GM21360 (cell line): ENCODE measurements around the gene ARHGAP6.

ENCODE experiments used
- ATAC-seq: cut with Tn5 transposase; IDR thresholded peaks from one replicate; pipeline ENCODE4 v1.9.1; 2021; ENCODE audit warnings: mild to moderate bottlenecking, moderate library complexity; ENCODE audit not compliant: unreplicated experiment

ARHGAP6 gene, protein sequence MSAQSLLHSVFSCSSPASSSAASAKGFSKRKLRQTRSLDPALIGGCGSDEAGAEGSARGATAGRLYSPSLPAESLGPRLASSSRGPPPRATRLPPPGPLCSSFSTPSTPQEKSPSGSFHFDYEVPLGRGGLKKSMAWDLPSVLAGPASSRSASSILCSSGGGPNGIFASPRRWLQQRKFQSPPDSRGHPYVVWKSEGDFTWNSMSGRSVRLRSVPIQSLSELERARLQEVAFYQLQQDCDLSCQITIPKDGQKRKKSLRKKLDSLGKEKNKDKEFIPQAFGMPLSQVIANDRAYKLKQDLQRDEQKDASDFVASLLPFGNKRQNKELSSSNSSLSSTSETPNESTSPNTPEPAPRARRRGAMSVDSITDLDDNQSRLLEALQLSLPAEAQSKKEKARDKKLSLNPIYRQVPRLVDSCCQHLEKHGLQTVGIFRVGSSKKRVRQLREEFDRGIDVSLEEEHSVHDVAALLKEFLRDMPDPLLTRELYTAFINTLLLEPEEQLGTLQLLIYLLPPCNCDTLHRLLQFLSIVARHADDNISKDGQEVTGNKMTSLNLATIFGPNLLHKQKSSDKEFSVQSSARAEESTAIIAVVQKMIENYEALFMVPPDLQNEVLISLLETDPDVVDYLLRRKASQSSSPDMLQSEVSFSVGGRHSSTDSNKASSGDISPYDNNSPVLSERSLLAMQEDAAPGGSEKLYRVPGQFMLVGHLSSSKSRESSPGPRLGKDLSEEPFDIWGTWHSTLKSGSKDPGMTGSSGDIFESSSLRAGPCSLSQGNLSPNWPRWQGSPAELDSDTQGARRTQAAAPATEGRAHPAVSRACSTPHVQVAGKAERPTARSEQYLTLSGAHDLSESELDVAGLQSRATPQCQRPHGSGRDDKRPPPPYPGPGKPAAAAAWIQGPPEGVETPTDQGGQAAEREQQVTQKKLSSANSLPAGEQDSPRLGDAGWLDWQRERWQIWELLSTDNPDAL (N-terminal part only)

DNA sequence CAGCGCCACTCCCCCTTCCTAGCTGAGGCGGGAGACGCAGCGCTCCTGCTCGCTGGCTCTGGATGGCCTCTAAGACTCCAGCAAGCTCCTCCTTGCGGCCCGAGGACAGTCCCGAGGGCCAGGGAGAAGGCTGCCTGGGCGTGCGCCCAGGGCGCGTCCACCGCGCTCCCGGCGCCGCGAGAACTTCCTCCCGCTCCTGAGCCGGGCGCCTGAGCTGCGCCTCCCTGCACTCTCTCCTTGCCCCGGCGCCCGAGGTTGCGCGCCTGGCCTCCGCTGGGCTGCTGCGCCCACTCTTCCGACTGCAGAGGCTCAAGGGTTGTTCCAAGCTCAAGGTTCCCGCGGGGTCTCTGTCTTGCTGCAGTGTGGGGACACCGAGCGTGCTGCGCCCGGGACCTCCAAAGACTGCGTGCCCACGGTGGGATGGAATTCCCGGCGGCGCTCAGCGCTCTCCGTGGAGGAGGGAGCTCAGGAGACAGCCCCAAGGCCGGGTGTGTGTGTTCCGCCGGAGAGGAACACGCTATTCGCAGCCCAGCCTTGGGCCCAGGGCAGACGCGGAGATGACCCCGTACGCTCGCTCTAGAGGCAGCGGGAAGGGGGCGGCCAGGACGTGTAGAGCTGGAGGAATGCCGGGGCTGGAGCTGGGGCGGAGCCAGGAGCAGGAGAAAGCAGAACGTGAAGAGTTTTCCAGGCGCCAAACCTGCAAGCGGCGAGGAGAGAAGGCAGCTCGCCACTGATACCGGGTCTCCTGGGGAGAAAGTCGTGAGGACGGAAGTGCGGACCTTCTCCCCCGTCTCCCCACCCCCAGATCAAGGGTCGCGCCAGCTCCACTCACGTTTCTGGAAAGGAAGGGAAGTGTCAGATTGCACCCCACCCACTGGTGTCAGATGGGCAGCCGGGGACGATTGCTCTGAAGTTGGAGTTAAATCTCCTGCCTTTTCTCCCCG, at the start of gene ARHGAP6:
Gene ARHGAP6, minus strand, starts transcription at position 753 of the 944 bp plus-strand sequence. CDS start 1,092 bp downstream, outside the sequence.
- ATAC-seq = no peak

DNA sequence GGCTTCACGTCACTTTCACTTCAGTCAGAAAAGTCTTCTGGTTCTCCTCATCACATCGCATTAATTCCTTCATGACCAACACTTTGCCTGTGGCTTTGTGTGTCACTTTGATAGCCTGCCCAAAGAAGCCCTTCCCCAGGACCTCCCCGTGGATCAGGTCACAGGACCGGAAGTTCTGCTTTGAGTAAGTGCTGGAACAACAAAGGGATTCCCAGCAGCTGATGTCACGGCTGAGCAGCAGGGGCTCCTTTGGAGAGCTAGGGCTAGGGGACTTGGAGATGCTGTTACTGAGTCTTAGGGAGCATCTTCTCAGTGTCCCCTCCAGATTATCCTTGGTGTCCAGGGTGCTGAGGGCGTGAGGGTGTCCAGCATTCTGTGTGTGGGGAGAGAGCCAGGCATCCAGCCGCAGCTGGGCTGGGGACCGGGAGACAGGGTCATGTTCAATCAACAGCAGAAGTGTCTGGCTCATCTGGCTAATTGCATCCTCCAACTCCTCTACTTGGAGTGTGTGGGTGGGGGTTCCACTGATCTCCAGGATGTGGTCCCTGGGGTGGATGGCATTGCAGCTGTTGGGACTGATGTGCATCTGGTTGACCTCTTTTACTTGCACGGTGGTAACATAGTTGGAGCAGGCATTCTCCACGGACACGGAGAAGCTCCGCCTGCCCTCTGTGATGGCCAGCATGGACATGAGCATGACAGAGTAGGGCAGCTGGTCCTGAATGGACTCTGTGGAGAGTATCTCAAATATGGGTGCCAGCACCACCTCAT, 39.2 kb upstream of the ARHGAP6 start:
- no peak for ATAC-seq

DNA sequence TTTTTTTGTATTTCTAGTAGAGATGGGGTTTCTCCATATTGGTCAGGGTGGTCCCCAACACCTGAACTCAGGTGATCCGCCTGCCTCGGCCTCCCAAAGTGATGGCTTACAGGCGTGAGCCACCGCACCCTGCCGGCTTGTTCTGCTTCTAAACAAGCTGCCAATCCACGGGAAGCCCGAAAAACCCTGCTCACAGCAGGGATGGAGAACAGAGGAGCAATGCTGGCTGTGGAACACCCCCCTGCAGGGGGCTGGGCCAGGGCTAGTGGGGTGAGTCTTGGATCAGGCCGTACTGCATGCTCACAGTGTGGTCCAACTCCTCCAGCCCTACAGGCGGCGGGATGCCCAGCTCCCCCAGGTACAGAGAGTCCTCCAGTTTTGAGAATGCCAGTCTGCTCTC, 38.1 kb upstream of the ARHGAP6 start:
- ATAC-seq = no peak

DNA sequence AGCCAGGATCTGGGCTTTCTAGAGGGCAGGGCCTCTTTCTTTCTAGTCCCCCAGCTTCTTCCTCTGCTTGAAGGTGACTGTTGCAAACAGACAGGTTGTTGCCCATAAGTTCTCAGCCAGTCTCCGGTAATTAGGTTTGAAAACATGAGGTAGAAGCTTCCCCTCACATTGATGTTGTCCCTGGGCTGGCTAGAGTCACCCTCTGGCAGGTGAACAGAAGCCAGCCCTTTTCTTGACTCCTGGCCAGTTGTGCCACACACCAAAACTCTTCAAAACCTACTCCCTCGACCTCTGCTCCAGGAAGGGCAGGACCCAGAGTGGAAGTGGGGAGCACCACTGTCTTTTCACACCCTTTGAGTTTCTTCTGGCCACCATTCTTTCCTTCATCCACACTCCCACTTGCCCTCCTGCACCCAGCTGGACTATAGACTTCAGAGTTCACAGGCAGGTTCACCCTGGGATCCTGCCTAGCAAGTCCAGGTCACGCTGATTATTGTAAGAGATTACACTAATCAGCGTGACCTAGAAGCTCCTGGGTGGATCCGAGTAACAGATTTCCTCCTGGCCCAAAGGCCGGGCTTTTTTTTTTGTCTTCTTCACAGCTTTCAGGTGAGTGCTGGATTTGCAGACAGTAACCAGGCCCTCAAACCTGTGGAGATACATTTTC, 37.4 kb upstream of the ARHGAP6 start:
- ATAC-seq = no peak

DNA sequence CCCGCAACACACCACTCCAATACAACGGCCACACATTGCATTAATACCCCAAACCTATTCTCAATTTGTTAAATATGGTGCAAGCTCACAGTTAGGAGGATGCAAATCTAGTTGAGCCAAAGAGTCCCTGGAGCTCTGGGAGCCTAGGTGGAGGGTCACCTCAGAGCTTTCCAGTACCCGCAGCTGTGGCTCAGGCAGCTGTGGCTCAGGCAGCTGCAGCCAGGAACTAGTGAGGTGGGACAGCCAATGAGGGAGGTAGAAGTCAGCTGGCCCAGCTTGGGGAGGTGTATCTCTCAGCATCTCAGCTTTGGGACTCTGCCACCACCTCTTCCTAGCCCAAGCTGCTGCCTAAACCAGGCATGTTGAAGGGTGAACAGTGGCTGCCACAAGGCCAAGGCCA, 36.7 kb upstream of the ARHGAP6 start:
- ATAC-seq = no peak

DNA sequence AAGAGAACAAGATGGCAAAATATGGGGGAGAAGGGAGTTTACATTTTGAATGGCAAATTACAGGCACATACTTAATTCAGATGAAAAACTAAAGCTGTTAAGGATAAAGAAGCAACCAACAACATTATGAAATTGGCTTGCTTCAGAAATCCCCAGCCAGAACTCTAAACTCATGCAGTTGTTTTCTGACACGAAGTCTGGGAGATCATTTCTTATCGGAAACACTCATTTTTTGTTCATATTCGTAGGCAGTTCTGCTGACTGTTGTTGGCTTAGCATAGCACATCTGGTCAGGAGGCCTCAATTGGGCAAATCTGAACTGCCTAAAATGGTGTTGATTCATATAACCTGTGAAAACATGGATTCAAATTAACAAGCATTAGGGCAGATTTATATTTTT, 33.0 kb upstream of the ARHGAP6 start:
- no peak for ATAC-seq

DNA sequence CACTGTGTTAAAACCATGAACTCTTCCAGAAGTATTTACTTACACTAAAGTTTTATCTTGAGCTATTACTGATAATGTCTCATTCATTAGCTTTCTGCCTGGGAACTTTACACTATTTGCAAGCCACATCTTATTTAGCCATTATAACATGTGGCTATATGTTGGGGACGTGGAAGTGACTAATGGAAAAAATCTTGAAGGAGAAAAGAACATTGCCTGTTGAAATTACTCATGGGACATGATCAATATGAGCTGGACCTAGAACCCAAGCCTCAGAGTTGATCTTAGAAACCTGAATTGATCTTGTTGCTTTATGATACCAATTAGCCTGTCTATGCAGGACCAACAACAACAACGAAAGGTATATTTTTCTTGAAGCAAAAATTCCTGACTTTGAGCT, 22.5 kb upstream of the ARHGAP6 start:
- no peak for ATAC-seq

DNA sequence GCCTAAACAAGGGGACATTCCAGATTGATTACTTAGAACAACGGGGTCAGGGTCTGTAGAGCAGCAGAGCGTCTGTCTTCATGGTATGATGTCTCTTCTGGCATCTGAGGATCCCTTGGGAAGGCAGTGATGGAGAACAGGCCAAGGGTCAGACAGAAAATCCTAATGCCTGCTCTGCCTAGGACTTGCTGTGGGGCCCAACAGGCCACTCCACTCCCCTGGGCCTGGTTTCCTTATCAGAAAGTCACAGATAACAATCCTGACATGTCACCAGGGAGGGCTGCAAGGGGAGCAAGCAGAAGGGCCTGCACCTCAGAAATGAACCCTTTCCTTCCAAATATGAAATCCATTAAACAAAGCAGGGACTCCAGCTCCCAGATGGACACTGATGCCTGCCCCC, 21.4 kb upstream of the ARHGAP6 start:
- ATAC-seq = no peak

DNA sequence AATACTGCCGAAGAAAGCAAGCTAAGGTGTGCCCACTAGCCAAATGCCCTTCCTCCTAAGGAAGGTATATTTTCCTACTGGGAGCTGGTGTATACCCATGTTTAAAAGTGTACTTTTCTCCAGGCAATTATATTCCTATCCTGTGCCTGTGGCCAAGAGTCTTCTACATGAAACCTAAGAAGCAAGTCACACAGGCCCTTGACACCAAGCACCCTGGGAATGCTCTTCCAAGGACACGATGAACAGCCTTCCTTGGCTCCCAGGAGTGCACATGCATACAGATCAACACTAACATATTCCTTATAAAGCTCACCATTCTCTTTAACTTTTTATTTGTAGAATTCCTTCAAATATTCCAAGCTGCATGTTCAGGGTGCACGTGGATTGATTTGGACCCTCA, 17.3 kb upstream of the ARHGAP6 start:
- no peak for ATAC-seq

DNA sequence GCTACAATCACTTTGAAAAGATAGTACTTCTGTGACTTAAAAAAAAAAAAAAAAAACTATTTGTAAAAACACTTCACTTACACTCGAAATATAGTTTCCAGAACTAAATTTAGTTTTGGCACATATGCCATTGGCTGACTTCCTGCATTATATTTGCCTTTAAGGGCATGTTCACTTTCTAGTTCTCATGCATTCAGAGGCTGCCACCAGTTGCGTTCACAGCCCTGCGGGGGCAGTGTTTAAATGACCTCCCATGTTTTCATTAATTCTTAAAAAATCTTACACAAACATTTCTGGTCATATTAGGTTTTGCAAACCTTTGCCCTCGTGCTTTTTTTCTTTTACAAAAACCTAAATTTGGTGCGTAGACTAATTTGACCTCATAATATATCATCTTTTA, 12.4 kb upstream of the ARHGAP6 start:
- no peak for ATAC-seq

DNA sequence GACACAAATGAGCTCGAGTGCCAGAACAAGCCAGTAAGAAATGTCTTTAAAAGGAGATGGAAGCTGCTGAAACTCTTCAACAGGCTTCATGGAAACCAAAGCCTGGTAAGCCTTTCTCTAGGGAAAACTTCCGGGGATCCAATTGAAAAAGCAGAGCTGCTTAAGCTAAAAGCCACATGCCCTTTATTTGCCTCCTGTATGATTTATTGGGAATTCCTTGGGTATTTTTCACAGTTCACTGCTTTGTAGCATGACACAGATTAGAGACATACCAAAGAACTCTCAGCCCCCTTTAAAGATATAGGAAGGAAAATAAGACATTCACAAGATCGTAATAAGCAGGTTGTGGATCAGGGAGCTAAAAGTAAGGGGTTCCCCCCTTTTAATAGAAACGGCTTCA, 6.5 kb upstream of the ARHGAP6 start:
- no peak for ATAC-seq

DNA sequence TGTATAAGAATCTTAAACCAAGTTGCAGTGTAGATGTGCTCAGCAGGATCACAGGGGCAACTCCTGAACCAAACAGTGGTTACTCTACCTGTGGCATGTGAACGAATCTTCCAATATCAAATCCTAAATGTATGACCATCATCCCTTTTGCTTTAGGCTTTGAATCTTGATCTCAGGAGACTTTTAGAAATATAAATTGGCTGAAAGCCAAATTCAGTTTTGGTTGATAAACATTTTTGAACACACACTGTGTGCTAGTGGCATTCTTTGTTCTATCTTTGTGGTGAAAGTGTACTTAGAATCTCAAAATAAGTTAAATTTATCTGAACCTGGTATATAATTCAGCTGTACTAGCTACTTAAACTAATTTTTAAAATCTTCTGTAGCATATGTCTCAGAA, 4.6 kb upstream of the ARHGAP6 start:
- no peak for ATAC-seq

DNA sequence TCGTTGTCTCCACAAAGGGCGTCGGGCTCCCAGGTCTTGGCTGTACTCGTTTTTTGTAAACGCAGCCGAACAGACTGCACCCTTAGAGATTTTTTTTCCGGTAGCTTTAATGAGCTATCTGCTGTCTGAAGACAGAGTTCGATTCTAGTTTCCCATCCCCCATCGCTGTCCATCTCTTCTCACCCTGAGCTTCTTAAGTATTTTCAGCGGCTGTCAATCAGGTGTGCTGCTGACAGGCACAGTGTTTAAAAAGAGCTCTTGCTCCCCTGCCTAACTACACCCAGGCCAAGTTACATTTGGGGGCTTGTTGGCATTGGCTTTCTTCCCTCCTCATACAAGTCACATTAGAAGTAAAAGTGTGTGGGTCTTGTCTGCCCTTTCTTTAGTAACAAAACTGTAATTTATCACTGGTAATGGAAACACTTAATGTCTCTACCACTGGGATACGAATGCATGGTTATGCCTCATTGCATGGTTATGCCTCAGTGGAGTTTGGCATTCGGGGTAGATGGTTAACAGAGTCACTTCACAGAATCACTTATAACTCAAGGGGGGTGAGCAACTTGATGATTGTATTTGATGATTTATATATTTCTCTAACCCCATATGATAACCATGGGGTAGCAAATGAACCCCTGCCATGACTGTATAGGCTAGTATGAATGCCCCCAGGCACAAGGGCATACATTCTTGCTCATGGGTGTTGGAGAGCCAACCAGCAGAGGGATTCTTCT, 1.4 kb upstream of the ARHGAP6 start:
- no peak for ATAC-seq

DNA sequence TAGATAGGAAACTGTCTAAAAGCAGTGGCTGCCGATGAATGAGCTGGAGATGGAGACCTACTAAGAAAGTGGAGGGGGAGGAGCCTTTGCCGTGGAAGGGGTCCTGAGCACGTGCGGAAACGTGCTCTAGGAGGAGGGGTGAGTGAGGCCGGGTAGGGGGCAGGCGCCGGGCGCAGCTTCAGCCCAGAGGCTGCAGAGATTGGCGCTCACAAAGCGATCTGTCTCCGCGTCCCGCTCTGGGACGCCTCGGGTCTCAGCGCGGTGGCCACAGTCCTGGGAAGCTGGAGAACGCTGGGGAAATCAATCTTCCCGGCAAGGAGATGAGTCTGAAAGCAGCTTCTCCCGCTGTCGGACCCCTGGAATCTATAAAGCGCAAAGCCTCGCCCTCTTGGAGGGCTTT, 444 bp upstream of the ARHGAP6 start:
- ATAC-seq = no peak

DNA sequence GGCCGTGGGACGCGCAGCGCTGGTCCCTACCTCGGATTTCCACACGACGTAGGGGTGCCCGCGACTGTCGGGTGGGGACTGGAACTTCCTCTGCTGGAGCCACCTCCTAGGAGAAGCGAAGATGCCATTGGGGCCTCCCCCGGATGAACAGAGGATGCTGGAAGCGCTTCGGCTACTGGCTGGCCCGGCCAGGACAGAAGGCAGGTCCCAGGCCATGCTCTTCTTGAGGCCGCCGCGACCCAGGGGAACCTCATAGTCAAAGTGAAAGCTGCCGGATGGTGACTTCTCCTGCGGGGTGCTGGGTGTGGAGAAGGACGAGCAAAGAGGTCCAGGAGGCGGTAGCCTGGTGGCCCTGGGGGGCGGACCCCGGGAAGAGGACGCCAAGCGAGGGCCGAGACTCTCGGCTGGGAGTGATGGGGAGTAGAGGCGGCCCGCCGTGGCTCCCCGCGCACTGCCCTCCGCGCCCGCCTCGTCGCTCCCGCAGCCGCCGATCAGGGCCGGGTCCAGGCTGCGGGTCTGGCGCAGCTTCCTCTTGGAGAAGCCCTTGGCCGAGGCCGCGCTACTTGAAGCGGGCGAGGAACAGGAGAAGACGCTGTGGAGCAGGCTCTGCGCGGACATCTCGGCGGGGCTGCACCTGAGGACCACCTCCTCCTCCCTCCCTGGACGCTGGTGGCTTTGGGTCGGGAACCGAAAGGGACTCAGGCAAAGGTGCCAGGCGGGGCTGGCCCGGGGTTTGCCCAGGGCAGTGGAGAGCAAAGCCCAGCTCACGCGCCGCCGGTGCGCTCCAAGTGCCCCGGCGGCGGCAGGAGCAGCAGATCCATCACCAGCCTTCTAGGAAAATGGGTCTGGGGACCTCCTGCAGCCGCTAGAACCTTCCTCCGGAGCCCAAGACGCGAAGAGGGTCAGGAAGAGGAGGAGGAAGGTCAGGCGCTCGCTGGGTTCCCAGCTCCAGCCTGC, 1.2 kb downstream of the ARHGAP6 start:
- no peak for ATAC-seq

DNA sequence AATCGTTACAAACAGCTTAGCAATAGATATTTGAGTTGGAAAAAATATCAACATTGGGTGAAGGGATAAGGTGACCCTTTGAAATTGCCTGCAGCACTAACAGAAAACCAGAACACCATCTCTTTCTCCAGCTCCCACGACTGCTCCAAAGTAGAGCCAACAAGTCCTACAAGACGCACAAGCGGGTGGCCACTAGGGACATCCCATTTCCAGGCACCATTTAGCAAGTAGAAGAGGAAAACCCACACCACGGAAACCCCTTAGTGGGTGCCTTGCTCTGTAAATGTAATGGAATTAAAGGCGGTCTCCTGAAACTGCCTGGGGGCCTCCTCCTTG, 1.9 kb downstream of the ARHGAP6 start:
- no peak for ATAC-seq

DNA sequence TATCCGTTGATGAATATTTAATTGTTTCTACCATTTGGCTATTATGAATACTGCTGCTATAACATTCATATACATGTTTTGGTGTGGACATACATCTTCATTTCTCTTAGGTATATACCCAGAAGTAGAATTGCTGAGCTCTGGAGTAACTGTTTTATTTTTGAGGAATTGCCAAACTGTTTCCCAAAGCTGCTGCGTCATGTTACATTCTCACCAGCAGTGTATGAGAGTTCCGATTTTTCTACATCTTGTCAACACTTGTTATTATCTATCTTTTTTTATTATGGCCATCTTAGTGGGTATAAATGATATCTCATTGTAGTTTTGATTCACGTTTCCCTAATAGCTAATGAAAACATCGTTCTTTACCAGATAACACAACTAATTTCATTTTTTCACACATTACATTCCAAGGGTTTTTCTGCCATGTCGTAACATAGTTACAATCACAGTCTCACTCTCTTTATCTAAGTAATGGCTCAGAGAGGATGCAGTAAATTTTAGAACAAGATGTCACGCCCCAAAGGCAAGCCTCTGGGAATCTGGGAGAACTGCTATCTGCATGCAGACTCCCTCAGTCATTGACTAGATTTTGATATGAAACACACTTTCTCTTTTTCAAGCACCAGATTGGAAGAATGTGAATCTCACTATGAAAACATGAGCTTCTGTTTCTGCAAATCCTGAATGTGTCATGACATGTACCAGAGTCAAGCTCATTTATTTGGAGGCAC, 10.3 kb downstream of the ARHGAP6 start:
- no peak for ATAC-seq
